ENCODE data around the gene MLLT3.

DNA sequence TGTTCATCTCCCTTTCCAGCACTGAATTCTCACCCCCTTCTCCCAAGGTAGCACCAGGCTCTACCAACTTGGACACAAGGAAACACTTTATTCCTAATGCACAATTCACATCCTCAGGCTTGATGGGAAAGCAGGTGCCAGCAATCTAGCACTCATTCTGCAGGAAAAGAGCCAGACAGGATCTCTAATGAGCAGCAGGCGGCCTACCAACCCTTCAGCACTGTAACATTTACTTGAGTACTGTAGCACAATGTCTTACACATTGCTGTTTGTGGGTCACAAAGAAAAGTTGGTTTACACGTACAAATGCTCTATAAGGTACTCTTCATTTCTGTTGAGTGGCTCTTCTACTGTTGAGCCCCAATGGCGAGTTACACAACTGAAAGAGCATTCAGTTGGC is 254.4 kb downstream of the MLLT3 start:
- TF ChIP-seq, protein P1, sequence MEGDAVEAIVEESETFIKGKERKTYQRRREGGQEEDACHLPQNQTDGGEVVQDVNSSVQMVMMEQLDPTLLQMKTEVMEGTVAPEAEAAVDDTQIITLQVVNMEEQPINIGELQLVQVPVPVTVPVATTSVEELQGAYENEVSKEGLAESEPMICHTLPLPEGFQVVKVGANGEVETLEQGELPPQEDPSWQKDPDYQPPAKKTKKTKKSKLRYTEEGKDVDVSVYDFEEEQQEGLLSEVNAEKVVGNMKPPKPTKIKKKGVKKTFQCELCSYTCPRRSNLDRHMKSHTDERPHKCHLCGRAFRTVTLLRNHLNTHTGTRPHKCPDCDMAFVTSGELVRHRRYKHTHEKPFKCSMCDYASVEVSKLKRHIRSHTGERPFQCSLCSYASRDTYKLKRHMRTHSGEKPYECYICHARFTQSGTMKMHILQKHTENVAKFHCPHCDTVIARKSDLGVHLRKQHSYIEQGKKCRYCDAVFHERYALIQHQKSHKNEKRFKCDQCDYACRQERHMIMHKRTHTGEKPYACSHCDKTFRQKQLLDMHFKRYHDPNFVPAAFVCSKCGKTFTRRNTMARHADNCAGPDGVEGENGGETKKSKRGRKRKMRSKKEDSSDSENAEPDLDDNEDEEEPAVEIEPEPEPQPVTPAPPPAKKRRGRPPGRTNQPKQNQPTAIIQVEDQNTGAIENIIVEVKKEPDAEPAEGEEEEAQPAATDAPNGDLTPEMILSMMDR (conservative IDR thresholded peaks at IDR 0.05; ENCODE audit: low read depth, low read length) = no peak
- TF ChIP-seq EZH2 (IDR thresholded peaks at IDR 0.05; ENCODE audit: borderline replicate concordance, low read depth, low read length, poor library complexity, severe bottlenecking) = no peak
